ENCODE measurements around the gene FGGY.
"Not testable (repeated sequence)": the region's sequence is repeated elsewhere in the genome, so short reads cannot be mapped to it uniquely, and the experiment has no call there.

The FGGY gene

GRCh38 chr1:59496156-59496555 lies 199.3 kb downstream of the FGGY start:
- DNase-seq: not testable (repeated sequence)

GRCh38 chr1:59497616-59498015 lies 200.7 kb downstream of the FGGY start:
- DNase-seq: no peak

GRCh38 chr1:59498640-59499039 lies 201.7 kb downstream of the FGGY start:
- DNase-seq: no peak

- no peak for DNase-seq
These were observed 202.5 kb downstream of the FGGY start for GRCh38 chr1:59499273-59499942.

- no peak for DNase-seq
These were observed 203.2 kb downstream of the FGGY start for GRCh38 chr1:59499943-59500569.

GRCh38 chr1:59500950-59501742 lies 204.3 kb downstream of the FGGY start:
- no peak for DNase-seq

GRCh38 chr1:59502009-59502691 lies 205.3 kb downstream of the FGGY start:
- DNase-seq: peak; percentile 28

GRCh38 chr1:59504276-59504675 lies 207.4 kb downstream of the FGGY start:
- DNase-seq: no peak

GRCh38 chr1:59505596-59506028 lies 208.7 kb downstream of the FGGY start:
- DNase-seq: peak; percentile 24

- no peak for DNase-seq
These were observed 210.1 kb downstream of the FGGY start for GRCh38 chr1:59506952-59507351.

GRCh38 chr1:59509341-59509875 lies 212.5 kb downstream of the FGGY start:
- DNase-seq: no peak

- DNase-seq: no peak
These were observed 213.4 kb downstream of the FGGY start for GRCh38 chr1:59510249-59510648.

- DNase-seq: no peak
These were observed 214.9 kb downstream of the FGGY start for GRCh38 chr1:59511476-59512465.

GRCh38 chr1:59512702-59513101 lies 215.8 kb downstream of the FGGY start:
- no peak for DNase-seq

GRCh38 chr1:59514061-59514909 lies 217.4 kb downstream of the FGGY start:
- DNase-seq: no peak

- DNase-seq: no peak
These were observed 220.0 kb downstream of the FGGY start for GRCh38 chr1:59516881-59517280.

- no peak for DNase-seq
These were observed 223.3 kb downstream of the FGGY start for GRCh38 chr1:59520194-59520593.

- no peak for DNase-seq
These were observed 224.0 kb downstream of the FGGY start for GRCh38 chr1:59520827-59521418.

GRCh38 chr1:59521456-59521855 lies 224.6 kb downstream of the FGGY start:
- no peak for DNase-seq

- no peak for DNase-seq
These were observed 226.1 kb downstream of the FGGY start for GRCh38 chr1:59522925-59523505.
